PC-3 (cell line): ENCODE measurements around the gene RBAK.
"Not testable (repeated sequence)": the region's sequence is repeated elsewhere in the genome, so short reads cannot be mapped to it uniquely, and the experiment has no call there.

Experiments used
- EZH2 ChIP-seq: fragments of 300-600 bp; sonication (generic); IDR thresholded peaks from one replicate; pipeline ENCODE4 v1.6.1; 2017; ENCODE audit warnings: antibody characterized with exemption, mild to moderate bottlenecking, low read length; ENCODE audit not compliant: unreplicated experiment
- TF ChIP-seq, protein P1 (sequence below): fragments of 300-600 bp; sonication (generic); conservative IDR thresholded peaks from 2 replicates; pipeline ENCODE4 v1.5.1; 2017; ENCODE audit warnings: antibody characterized with exemption, low read depth, mild to moderate bottlenecking, low read length

DNA sequence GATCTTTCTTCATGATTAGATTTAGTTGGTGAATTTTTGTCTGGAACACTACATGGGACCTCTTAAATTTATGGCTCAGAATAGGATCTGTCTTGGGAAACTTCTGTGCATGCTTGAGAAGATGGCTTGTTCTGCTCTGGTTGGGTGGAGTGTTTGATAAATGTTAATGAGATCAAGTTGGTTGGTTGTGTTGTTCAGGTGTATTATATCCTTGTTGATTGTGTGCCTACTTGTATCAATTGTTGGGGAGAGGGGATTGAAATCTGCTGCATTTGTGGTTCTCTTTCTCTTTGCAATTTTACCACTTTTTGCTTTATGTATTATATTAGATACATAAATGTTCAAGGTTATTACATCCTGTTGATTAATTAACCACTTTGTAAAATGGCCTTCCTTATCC is 6.1 kb downstream of the RBAK start:
- TF ChIP-seq, protein P1, sequence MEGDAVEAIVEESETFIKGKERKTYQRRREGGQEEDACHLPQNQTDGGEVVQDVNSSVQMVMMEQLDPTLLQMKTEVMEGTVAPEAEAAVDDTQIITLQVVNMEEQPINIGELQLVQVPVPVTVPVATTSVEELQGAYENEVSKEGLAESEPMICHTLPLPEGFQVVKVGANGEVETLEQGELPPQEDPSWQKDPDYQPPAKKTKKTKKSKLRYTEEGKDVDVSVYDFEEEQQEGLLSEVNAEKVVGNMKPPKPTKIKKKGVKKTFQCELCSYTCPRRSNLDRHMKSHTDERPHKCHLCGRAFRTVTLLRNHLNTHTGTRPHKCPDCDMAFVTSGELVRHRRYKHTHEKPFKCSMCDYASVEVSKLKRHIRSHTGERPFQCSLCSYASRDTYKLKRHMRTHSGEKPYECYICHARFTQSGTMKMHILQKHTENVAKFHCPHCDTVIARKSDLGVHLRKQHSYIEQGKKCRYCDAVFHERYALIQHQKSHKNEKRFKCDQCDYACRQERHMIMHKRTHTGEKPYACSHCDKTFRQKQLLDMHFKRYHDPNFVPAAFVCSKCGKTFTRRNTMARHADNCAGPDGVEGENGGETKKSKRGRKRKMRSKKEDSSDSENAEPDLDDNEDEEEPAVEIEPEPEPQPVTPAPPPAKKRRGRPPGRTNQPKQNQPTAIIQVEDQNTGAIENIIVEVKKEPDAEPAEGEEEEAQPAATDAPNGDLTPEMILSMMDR = not testable (repeated sequence)
- not testable (repeated sequence) for TF ChIP-seq EZH2
